Measurements from ENCODE around the gene DLG5.

DLG5 gene

DNA sequence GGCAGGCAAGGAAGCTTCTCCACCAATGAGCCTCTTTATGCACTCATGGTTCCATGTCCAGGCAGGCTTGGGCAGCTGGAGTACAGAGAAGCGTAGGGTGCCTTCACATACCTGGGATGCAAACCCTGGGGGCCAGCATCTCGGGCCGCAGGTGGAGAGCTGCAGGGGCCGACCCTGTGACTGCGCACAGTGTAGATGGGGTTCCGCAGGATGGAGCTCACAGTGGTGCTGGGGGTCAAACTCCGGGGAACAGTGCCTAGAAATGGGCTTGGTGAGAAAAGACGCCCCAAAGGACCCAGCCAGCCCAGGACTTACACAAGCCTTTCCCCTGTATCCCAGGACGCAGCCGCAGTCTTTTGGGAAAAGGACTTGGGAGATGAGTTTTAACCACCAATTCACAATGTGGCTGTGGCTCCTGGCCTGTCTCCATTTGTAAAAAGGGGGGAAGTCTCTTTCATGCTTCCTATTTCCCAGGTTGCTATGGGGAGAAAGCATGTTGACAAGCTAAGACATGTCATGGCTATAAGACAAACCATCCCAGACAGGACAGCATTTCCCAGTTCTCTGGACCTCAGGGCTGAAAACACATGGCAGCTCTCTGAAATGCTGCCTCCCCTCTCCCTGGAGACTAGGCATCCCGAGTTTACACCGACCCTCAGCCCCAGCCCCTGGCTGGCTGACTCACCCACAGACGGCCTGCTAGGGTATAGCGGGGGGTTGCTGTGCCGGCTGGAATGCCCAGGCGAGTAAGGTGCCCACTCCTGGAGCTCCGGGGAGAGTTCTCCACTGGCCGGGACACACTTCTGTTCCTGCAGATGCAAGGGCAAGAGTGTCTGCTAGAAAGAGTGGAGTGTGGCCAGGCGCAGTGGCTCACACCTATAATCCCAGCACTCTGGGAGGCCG is 107.1 kb downstream of the DLG5 start:
- TF ChIP-seq, protein P1, sequence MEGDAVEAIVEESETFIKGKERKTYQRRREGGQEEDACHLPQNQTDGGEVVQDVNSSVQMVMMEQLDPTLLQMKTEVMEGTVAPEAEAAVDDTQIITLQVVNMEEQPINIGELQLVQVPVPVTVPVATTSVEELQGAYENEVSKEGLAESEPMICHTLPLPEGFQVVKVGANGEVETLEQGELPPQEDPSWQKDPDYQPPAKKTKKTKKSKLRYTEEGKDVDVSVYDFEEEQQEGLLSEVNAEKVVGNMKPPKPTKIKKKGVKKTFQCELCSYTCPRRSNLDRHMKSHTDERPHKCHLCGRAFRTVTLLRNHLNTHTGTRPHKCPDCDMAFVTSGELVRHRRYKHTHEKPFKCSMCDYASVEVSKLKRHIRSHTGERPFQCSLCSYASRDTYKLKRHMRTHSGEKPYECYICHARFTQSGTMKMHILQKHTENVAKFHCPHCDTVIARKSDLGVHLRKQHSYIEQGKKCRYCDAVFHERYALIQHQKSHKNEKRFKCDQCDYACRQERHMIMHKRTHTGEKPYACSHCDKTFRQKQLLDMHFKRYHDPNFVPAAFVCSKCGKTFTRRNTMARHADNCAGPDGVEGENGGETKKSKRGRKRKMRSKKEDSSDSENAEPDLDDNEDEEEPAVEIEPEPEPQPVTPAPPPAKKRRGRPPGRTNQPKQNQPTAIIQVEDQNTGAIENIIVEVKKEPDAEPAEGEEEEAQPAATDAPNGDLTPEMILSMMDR (IDR thresholded peaks at IDR 0.05; ENCODE audit: borderline replicate concordance, control extremely low read depth, extremely low read depth, insufficient read depth, missing control alignments) = no peak
- no peak for DNase-seq (ENCODE audit: low spot score)
- in situ Hi-C loops (cut with MboI; ENCODE audit: low sequenced_read_pairs, unreplicated experiment) = no loop called here

DNA sequence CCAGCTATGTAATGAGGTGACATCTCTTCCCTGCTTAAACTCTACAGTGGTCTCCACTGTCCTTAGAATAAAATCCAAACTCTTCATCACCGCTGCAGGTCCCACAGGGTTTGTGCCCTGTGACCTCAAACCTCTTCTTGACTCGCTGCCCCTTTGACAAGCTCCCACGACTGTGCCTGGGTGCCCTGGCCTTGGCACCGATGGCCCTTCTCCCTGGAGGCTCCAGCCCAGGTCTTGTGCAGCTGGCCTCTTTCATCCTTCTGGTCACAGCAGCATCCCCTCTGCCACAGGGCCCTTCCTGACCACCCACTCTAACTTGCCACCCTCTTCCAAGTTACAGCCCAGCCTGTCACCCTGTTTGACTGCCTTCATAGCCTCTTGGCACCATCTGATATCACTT is 108.2 kb downstream of the DLG5 start:
- TF ChIP-seq, protein P1 (IDR thresholded peaks at IDR 0.05; ENCODE audit: borderline replicate concordance, control extremely low read depth, extremely low read depth, insufficient read depth, missing control alignments) = no peak
- in situ Hi-C loops (cut with MboI; ENCODE audit: low sequenced_read_pairs, unreplicated experiment) = no loop called here
- DNase-seq (ENCODE audit: low spot score) = no peak

DNA sequence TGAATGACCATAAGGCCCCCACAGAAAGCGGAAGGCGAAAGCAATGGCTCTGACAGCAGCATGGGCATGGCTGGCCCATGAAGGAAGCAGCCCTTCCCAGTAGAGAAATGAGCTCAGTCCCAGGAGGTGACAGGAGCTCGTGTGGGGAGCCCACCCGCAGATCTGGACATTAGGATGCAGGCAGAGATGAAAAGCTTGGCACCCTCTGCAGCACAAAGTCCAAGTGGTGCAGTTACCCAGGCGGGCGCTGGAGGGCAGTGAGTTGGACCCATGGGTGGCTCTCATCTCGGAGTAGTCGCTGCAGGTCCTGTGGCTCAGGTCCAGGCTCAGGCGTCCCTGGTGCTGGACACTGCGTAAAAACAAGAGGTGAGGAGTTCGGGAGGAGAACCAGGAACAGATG is 109.0 kb downstream of the DLG5 start:
- TF ChIP-seq, protein P1 (IDR thresholded peaks at IDR 0.05; ENCODE audit: borderline replicate concordance, control extremely low read depth, extremely low read depth, insufficient read depth, missing control alignments) = no peak
- in situ Hi-C loops (cut with MboI; ENCODE audit: low sequenced_read_pairs, unreplicated experiment) = no loop called here
- DNase-seq (ENCODE audit: low spot score) = no peak

DNA sequence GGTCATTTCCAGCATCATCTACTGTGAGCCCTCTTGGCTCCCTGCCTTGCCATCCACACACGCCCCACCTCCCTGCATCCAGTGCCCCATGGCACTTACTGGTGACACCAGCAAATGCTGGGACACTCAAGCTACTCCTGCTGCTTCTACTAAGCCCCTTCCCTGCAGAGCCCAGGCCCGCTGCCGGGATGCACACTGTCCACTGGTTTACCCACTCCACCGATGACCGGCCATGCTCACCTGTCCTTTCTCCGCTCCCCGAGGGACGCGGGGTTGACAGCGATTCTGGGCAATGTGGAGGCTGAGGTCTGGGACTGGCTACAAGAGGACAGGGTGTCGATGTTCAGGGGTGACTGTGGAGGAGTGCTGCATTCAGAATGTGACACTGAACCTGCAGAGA is 110.2 kb downstream of the DLG5 start:
- in situ Hi-C loops (cut with MboI; ENCODE audit: low sequenced_read_pairs, unreplicated experiment) = no loop called here
- TF ChIP-seq, protein P1 (IDR thresholded peaks at IDR 0.05; ENCODE audit: borderline replicate concordance, control extremely low read depth, extremely low read depth, insufficient read depth, missing control alignments) = no peak
- no peak for DNase-seq (ENCODE audit: low spot score)

DNA sequence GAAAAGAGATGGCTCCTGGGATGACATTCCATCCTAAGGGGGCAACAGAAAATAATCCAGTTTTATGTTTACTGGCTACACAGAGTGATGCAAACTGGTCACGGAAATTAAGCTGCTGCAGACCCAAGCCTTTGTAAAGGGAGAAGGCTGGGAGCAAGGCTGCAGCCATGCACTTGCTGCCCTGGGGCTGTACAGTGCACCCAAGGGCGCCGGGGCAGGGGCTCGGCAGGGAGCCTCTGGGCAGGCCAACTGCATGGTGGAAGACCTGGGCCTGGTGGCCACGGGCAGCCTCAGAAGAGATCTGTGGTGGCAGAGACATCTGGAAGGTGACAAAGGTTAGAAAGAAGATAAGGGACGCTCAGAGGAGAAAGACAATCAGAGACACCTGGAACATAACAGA is 113.8 kb downstream of the DLG5 start:
- TF ChIP-seq, protein P1 (IDR thresholded peaks at IDR 0.05; ENCODE audit: borderline replicate concordance, control extremely low read depth, extremely low read depth, insufficient read depth, missing control alignments) = no peak
- DNase-seq (ENCODE audit: low spot score) = no peak
- in situ Hi-C loops (cut with MboI; ENCODE audit: low sequenced_read_pairs, unreplicated experiment) = no loop called here

DNA sequence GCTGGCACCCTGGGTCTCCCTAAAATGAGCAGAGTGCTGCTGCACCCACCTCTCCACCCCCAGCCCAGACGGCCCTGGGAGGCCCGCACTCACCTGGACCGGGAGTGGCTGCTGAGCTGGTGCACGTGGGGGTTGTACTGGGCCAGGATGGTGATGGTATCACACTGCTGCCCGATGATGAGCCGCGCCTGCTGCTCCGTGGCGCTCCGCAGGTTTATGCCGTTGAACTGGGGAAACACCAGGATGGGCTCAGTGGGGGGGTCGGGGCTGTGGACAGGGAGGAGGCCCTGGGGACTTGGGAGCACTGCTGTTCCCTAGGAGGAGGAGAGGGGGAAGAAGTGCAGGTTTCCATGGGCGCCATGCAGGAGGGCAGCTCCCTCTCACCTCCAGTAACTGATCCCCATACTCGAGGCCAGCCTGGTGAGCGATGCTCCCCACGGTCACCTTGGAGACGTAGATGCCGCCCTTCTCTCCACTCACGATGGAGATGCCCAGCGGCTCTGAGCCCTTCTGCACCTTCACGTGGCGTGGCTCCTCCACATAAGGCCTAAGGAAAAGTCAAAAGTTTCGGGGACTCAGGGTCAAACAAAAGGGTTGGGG is 114.6 kb downstream of the DLG5 start:
- TF ChIP-seq, protein P1 (IDR thresholded peaks at IDR 0.05; ENCODE audit: borderline replicate concordance, control extremely low read depth, extremely low read depth, insufficient read depth, missing control alignments) = no peak
- in situ Hi-C loops (cut with MboI; ENCODE audit: low sequenced_read_pairs, unreplicated experiment) = no loop called here
- DNase-seq (ENCODE audit: low spot score) = no peak
